Measurements from ENCODE around the gene USP17L26. TPM values are rescaled to one million over a fixed set of nuclear protein-coding genes. Genes with fewer than 3 reads are reported as not detected.
"Not testable (repeated sequence)": the region's sequence is repeated elsewhere in the genome, so short reads cannot be mapped to it uniquely, and the experiment has no call there.

USP17L26 gene, protein sequence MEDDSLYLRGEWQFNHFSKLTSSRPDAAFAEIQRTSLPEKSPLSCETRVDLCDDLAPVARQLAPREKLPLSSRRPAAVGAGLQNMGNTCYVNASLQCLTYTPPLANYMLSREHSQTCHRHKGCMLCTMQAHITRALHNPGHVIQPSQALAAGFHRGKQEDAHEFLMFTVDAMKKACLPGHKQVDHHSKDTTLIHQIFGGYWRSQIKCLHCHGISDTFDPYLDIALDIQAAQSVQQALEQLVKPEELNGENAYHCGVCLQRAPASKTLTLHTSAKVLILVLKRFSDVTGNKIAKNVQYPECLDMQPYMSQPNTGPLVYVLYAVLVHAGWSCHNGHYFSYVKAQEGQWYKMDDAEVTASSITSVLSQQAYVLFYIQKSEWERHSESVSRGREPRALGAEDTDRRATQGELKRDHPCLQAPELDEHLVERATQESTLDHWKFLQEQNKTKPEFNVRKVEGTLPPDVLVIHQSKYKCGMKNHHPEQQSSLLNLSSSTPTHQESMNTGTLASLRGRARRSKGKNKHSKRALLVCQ
- total RNA-seq (2022) = not detected in 2 replicates
- Bru-seq, nascent RNA = not detected
- BruChase-seq, experiment 1, labeled RNA remaining after a 6-hour chase = not detected
- not detected for BruChase-seq, experiment 2, labeled RNA remaining after a 2-hour chase
- long read RNA-seq = 0 reads

DNA sequence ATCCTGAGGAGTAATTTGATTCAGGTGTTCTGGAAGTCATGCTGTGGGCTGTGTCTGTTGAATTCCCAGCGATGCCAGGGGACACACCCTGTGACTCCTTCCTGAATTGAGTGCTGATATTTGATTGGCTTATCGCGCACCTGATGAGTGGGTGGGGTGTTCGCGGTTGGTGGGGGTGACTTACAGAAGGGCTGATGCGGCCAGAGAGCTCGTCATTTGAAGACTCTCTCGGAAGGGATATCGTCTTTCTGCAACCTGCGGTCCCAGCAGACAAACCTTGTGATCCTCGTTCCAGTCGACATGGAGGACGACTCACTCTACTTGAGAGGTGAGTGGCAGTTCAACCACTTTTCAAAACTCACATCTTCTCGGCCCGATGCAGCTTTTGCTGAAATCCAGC is at the start of gene USP17L26:
Gene USP17L26, plus strand, starts transcription at position 301 of the 400 bp plus-strand sequence. Its CDS starts 0 bp downstream, at position 301.
- BruUV-seq (replicated peaks); intact Hi-C loops (cut with micrococcal nuclease); H3K27ac Mint-ChIP-seq (ENCODE audit: low read depth, unreplicated experiment); DNase-seq (ENCODE audit: unreplicated experiment); H3K27me3 Mint-ChIP-seq (ENCODE audit: insufficient read depth, unreplicated experiment); H3K4me3 Mint-ChIP-seq (ENCODE audit: unreplicated experiment); H3K36me3 Mint-ChIP-seq (ENCODE audit: insufficient read depth, unreplicated experiment); POLR2A ChIA-PET; CTCF ChIA-PET; H3K4me1 Mint-ChIP-seq (ENCODE audit: insufficient read depth, unreplicated experiment); H3K9me3 Mint-ChIP-seq (ENCODE audit: unreplicated experiment): not testable (repeated sequence)

DNA sequence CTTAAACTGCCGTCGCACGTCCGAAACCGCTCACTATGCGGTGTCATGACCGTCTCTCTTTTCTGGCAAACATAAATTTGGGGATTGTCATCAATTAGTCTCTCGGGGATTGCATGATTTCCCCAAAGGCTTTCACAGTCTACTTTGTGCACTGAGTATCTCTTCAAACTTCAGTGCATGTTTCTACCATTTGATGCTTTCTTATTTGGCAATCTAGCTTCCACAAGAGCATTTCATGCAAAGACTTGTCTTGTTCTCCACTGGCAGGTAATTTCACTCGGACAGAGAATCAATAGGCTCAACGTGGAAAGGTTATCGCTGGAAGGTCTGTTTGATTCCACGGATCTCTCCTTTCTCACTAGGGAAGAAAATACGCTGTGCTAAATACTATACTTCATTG is 10.3 kb upstream of the USP17L26 start:
- H3K27me3 Mint-ChIP-seq (ENCODE audit: insufficient read depth, unreplicated experiment); H3K36me3 Mint-ChIP-seq (ENCODE audit: insufficient read depth, unreplicated experiment); H3K27ac Mint-ChIP-seq (ENCODE audit: low read depth, unreplicated experiment); intact Hi-C loops (cut with micrococcal nuclease); H3K4me3 Mint-ChIP-seq (ENCODE audit: unreplicated experiment); DNase-seq (ENCODE audit: unreplicated experiment); CTCF ChIA-PET; H3K4me1 Mint-ChIP-seq (ENCODE audit: insufficient read depth, unreplicated experiment); POLR2A ChIA-PET; BruUV-seq (replicated peaks); H3K9me3 Mint-ChIP-seq (ENCODE audit: unreplicated experiment): not testable (repeated sequence)

DNA sequence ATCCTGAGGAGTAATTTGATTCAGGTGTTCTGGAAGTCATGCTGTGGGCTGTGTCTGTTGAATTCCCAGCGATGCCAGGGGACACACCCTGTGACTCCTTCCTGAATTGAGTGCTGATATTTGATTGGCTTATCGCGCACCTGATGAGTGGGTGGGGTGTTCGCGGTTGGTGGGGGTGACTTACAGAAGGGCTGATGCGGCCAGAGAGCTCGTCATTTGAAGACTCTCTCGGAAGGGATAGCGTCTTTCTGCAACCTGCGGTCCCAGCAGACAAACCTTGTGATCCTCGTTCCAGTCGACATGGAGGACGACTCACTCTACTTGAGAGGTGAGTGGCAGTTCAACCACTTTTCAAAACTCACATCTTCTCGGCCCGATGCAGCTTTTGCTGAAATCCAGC is 9.6 kb upstream of the USP17L26 start, which contains the start of gene USP17L24:
Gene USP17L24, plus strand, starts transcription at position 301 of the 400 bp plus-strand sequence. Its CDS starts 0 bp downstream, at position 301.
- CTCF ChIA-PET; H3K4me3 Mint-ChIP-seq (ENCODE audit: unreplicated experiment); POLR2A ChIA-PET; H3K27ac Mint-ChIP-seq (ENCODE audit: low read depth, unreplicated experiment); BruUV-seq (replicated peaks); H3K27me3 Mint-ChIP-seq (ENCODE audit: insufficient read depth, unreplicated experiment); H3K9me3 Mint-ChIP-seq (ENCODE audit: unreplicated experiment); intact Hi-C loops (cut with micrococcal nuclease); H3K4me1 Mint-ChIP-seq (ENCODE audit: insufficient read depth, unreplicated experiment); H3K36me3 Mint-ChIP-seq (ENCODE audit: insufficient read depth, unreplicated experiment); DNase-seq (ENCODE audit: unreplicated experiment): not testable (repeated sequence)

DNA sequence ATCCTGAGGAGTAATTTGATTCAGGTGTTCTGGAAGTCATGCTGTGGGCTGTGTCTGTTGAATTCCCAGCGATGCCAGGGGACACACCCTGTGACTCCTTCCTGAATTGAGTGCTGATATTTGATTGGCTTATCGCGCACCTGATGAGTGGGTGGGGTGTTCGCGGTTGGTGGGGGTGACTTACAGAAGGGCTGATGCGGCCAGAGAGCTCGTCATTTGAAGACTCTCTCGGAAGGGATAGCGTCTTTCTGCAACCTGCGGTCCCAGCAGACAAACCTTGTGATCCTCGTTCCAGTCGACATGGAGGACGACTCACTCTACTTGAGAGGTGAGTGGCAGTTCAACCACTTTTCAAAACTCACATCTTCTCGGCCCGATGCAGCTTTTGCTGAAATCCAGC is 4.8 kb upstream of the USP17L26 start, which contains the start of gene USP17L25:
Gene USP17L25, plus strand, starts transcription at position 301 of the 400 bp plus-strand sequence. Its CDS starts 0 bp downstream, at position 301.
- H3K27me3 Mint-ChIP-seq (ENCODE audit: insufficient read depth, unreplicated experiment); H3K9me3 Mint-ChIP-seq (ENCODE audit: unreplicated experiment); H3K27ac Mint-ChIP-seq (ENCODE audit: low read depth, unreplicated experiment); H3K4me1 Mint-ChIP-seq (ENCODE audit: insufficient read depth, unreplicated experiment); CTCF ChIA-PET; H3K36me3 Mint-ChIP-seq (ENCODE audit: insufficient read depth, unreplicated experiment); BruUV-seq (replicated peaks); intact Hi-C loops (cut with micrococcal nuclease); POLR2A ChIA-PET; H3K4me3 Mint-ChIP-seq (ENCODE audit: unreplicated experiment); DNase-seq (ENCODE audit: unreplicated experiment): not testable (repeated sequence)

DNA sequence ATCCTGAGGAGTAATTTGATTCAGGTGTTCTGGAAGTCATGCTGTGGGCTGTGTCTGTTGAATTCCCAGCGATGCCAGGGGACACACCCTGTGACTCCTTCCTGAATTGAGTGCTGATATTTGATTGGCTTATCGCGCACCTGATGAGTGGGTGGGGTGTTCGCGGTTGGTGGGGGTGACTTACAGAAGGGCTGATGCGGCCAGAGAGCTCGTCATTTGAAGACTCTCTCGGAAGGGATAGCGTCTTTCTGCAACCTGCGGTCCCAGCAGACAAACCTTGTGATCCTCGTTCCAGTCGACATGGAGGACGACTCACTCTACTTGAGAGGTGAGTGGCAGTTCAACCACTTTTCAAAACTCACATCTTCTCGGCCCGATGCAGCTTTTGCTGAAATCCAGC is 4.6 kb downstream of the USP17L26 start, which contains the start of gene USP17L5:
Gene USP17L5, plus strand, starts transcription at position 301 of the 400 bp plus-strand sequence. Its CDS starts 0 bp downstream, at position 301.
- POLR2A ChIA-PET; BruUV-seq (replicated peaks); H3K4me1 Mint-ChIP-seq (ENCODE audit: insufficient read depth, unreplicated experiment); H3K9me3 Mint-ChIP-seq (ENCODE audit: unreplicated experiment); H3K4me3 Mint-ChIP-seq (ENCODE audit: unreplicated experiment); intact Hi-C loops (cut with micrococcal nuclease); H3K36me3 Mint-ChIP-seq (ENCODE audit: insufficient read depth, unreplicated experiment); H3K27ac Mint-ChIP-seq (ENCODE audit: low read depth, unreplicated experiment); DNase-seq (ENCODE audit: unreplicated experiment); H3K27me3 Mint-ChIP-seq (ENCODE audit: insufficient read depth, unreplicated experiment); CTCF ChIA-PET: not testable (repeated sequence)

DNA sequence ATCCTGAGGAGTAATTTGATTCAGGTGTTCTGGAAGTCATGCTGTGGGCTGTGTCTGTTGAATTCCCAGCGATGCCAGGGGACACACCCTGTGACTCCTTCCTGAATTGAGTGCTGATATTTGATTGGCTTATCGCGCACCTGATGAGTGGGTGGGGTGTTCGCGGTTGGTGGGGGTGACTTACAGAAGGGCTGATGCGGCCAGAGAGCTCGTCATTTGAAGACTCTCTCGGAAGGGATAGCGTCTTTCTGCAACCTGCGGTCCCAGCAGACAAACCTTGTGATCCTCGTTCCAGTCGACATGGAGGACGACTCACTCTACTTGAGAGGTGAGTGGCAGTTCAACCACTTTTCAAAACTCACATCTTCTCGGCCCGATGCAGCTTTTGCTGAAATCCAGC is 9.4 kb downstream of the USP17L26 start, which contains the start of gene USP17L27:
Gene USP17L27, plus strand, starts transcription at position 301 of the 400 bp plus-strand sequence. Its CDS starts 0 bp downstream, at position 301.
- CTCF ChIA-PET; DNase-seq (ENCODE audit: unreplicated experiment); BruUV-seq (replicated peaks); H3K36me3 Mint-ChIP-seq (ENCODE audit: insufficient read depth, unreplicated experiment); H3K9me3 Mint-ChIP-seq (ENCODE audit: unreplicated experiment); H3K4me3 Mint-ChIP-seq (ENCODE audit: unreplicated experiment); intact Hi-C loops (cut with micrococcal nuclease); H3K4me1 Mint-ChIP-seq (ENCODE audit: insufficient read depth, unreplicated experiment); POLR2A ChIA-PET; H3K27me3 Mint-ChIP-seq (ENCODE audit: insufficient read depth, unreplicated experiment); H3K27ac Mint-ChIP-seq (ENCODE audit: low read depth, unreplicated experiment): not testable (repeated sequence)

DNA sequence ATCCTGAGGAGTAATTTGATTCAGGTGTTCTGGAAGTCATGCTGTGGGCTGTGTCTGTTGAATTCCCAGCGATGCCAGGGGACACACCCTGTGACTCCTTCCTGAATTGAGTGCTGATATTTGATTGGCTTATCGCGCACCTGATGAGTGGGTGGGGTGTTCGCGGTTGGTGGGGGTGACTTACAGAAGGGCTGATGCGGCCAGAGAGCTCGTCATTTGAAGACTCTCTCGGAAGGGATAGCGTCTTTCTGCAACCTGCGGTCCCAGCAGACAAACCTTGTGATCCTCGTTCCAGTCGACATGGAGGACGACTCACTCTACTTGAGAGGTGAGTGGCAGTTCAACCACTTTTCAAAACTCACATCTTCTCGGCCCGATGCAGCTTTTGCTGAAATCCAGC is 14.1 kb downstream of the USP17L26 start, which contains the start of gene USP17L28:
Gene USP17L28, plus strand, starts transcription at position 301 of the 400 bp plus-strand sequence. Its CDS starts 0 bp downstream, at position 301.
- DNase-seq (ENCODE audit: unreplicated experiment); H3K36me3 Mint-ChIP-seq (ENCODE audit: insufficient read depth, unreplicated experiment); H3K4me1 Mint-ChIP-seq (ENCODE audit: insufficient read depth, unreplicated experiment); H3K4me3 Mint-ChIP-seq (ENCODE audit: unreplicated experiment); intact Hi-C loops (cut with micrococcal nuclease); CTCF ChIA-PET; H3K9me3 Mint-ChIP-seq (ENCODE audit: unreplicated experiment); H3K27me3 Mint-ChIP-seq (ENCODE audit: insufficient read depth, unreplicated experiment); POLR2A ChIA-PET; BruUV-seq (replicated peaks); H3K27ac Mint-ChIP-seq (ENCODE audit: low read depth, unreplicated experiment): not testable (repeated sequence)

DNA sequence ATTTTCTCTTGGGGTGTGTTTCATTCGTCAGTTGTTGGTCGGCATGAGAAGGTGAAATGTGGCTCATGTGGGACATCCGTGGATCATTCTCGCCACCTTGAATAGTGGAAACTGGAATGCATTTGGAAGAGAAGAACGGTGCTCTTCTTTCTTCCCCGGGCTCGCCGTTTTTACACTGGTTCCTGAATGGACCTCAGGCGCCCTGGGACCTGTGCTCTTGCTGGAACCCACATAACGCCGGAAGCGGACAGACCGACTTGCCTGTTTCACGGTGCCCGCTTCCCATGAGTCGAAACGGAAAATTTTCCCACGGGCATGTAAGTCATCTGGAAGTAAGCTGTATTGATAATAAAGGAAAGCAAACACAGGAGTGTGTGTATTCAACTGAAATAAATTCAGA is 16.4 kb downstream of the USP17L26 start:
- H3K27ac Mint-ChIP-seq (ENCODE audit: low read depth, unreplicated experiment); intact Hi-C loops (cut with micrococcal nuclease); DNase-seq (ENCODE audit: unreplicated experiment); POLR2A ChIA-PET; H3K27me3 Mint-ChIP-seq (ENCODE audit: insufficient read depth, unreplicated experiment); CTCF ChIA-PET; BruUV-seq (replicated peaks); H3K36me3 Mint-ChIP-seq (ENCODE audit: insufficient read depth, unreplicated experiment); H3K4me1 Mint-ChIP-seq (ENCODE audit: insufficient read depth, unreplicated experiment); H3K4me3 Mint-ChIP-seq (ENCODE audit: unreplicated experiment); H3K9me3 Mint-ChIP-seq (ENCODE audit: unreplicated experiment): not testable (repeated sequence)

DNA sequence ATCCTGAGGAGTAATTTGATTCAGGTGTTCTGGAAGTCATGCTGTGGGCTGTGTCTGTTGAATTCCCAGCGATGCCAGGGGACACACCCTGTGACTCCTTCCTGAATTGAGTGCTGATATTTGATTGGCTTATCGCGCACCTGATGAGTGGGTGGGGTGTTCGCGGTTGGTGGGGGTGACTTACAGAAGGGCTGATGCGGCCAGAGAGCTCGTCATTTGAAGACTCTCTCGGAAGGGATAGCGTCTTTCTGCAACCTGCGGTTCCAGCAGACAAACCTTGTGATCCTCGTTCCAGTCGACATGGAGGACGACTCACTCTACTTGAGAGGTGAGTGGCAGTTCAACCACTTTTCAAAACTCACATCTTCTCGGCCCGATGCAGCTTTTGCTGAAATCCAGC is 18.9 kb downstream of the USP17L26 start, which contains the start of gene USP17L29:
Gene USP17L29, plus strand, starts transcription at position 301 of the 400 bp plus-strand sequence. Its CDS starts 0 bp downstream, at position 301.
- intact Hi-C loops (cut with micrococcal nuclease); H3K9me3 Mint-ChIP-seq (ENCODE audit: unreplicated experiment); POLR2A ChIA-PET; H3K4me3 Mint-ChIP-seq (ENCODE audit: unreplicated experiment); BruUV-seq (replicated peaks); H3K27me3 Mint-ChIP-seq (ENCODE audit: insufficient read depth, unreplicated experiment); H3K4me1 Mint-ChIP-seq (ENCODE audit: insufficient read depth, unreplicated experiment); DNase-seq (ENCODE audit: unreplicated experiment); H3K36me3 Mint-ChIP-seq (ENCODE audit: insufficient read depth, unreplicated experiment); H3K27ac Mint-ChIP-seq (ENCODE audit: low read depth, unreplicated experiment); CTCF ChIA-PET: not testable (repeated sequence)
